ENCODE results near the gene GRK1. TPM values are rescaled to one million over a fixed set of nuclear protein-coding genes. Genes with fewer than 3 reads are reported as not detected.

The GRK1 gene
- total and polyA plus RNA-seq, 2 of the 8 experiments (the other 6 are each of a cell fraction or from before 2014, with no cell fraction given) = 0.12 TPM; not detected in 1

DNA sequence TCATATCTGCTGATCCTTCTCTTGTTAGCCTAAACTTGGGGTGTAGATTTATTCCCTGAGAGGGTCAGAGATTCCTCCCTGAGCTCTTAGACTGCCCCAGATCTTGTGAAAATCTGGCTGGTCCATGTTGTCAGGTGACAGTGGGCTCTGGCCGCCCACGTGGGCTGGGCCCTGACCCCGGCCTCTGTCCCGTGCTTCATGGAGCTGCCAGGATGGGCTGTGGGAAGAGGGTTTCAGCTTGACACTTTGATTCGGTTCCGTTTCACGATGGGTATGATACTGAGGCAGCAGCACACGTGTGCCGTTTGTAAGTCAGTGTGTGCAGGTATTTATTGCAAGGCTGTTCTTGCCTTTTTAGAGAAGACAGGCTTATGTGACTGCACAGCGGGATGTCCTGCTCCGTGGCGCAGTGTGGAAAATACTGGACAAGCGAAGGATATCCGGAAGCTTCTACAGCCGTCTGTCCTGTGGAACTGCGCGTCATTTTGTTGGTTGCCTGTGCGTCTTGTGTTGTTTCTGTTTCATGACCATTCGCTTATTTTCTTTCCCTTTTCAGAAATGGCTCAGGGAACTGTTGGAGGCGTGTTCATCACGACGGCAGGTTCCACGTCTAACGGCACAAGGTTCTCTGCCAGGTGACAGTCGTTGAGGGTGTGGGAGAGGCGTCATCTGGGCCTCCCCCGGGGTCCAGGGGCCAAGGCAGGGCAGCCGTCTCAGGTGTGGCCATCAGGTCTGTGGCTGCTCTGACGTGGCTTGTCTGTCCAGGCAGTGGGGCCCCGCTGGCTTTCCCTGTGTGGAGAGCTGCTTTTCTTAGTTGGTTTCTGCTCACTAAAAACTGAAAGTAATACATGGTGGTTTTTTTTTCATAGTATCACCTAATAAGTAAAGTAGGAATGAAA, 29.5 kb upstream of the GRK1 start (continued):
- no peak for TF ChIP-seq HDAC6 (IDR thresholded peaks at IDR 0.05; ENCODE audit: low read depth, low read length)
- no peak for TF ChIP-seq SUZ12 (IDR thresholded peaks at IDR 0.05; ENCODE audit: low read length)
- no peak for TF ChIP-seq CBX8 (IDR thresholded peaks at IDR 0.05; ENCODE audit: borderline replicate concordance, low read depth, low read length)
- no peak for TF ChIP-seq TAF7 (optimal IDR thresholded peaks at IDR 0.05; ENCODE audit: borderline replicate concordance, low read depth, low read length)
- TF ChIP-seq KDM5A (IDR thresholded peaks at IDR 0.05; ENCODE audit: low read length) = no peak
- no peak for TF ChIP-seq TBP (IDR thresholded peaks at IDR 0.05; ENCODE audit: low read depth, low read length)
- TF ChIP-seq SIN3A (conservative IDR thresholded peaks at IDR 0.05 in 1 of 2, IDR thresholded peaks at IDR 0.05 in 1 of 2; ENCODE audit: low read depth in 1 of 2, low read length in 2 of 2) = no peak
